ENCODE results near the gene PTPRF. TPM values are rescaled to one million over a fixed set of nuclear protein-coding genes. Genes with fewer than 3 reads are reported as not detected.

PTPRF gene
- total RNA-seq, 1 experiment from 2014 or later = 110 TPM

DNA sequence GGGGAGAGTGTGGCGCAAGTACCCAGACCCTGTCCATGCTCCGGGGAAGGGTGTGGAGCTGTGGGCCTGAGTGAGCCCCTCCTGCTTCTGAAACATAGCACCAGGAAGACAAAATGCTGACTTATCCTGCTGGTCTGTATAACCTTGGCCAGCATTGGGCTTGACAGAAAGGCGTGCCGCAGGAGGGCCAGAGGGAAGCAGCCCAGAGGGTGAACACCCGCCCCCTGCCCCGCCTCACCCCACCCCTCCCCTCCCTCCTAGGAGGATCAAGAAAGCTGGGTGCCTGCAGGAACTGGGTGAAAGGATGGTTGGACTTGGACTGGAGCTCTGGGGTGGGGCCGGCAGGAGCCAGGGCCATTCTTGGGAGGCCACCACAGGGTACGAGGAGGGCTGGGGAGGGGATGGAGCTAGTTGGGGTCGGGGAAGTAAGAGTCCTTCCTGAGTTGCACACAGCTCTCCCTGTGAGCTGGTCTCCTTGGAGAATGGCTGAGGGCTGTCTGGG, 27.1 kb downstream of the PTPRF start:
- POLR2A ChIA-PET (ENCODE audit: low non-redundant PET) = no interaction called here
- Histone ChIP-seq H3K36me3 (ENCODE audit: insufficient read depth, low read length, poor library complexity, severe bottlenecking) (peaks cover 24% of the 10 kb centered on the region), H3K4me1 (ENCODE audit: insufficient read depth, low read length, poor library complexity, severe bottlenecking) (no peaks in the 10 kb centered on the region), H3K4me3 (ENCODE audit: low read depth, low read length, poor library complexity, severe bottlenecking) (no peak overlapping the region), H3K27me3 (replicated peaks; ENCODE audit: insufficient read depth, low read depth, low read length, poor library complexity) (no peaks in the 10 kb centered on the region), H3K9me3 (ENCODE audit: low read depth, low read length, poor library complexity, severe bottlenecking) (no peaks in the 10 kb centered on the region), H3K27ac (ENCODE audit: low read depth, low read length, poor library complexity, severe bottlenecking) (no peak overlapping the region)
- CTCF ChIA-PET = no interaction called here
- TF ChIP-seq, protein P1, sequence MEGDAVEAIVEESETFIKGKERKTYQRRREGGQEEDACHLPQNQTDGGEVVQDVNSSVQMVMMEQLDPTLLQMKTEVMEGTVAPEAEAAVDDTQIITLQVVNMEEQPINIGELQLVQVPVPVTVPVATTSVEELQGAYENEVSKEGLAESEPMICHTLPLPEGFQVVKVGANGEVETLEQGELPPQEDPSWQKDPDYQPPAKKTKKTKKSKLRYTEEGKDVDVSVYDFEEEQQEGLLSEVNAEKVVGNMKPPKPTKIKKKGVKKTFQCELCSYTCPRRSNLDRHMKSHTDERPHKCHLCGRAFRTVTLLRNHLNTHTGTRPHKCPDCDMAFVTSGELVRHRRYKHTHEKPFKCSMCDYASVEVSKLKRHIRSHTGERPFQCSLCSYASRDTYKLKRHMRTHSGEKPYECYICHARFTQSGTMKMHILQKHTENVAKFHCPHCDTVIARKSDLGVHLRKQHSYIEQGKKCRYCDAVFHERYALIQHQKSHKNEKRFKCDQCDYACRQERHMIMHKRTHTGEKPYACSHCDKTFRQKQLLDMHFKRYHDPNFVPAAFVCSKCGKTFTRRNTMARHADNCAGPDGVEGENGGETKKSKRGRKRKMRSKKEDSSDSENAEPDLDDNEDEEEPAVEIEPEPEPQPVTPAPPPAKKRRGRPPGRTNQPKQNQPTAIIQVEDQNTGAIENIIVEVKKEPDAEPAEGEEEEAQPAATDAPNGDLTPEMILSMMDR (conservative IDR thresholded peaks at IDR 0.05; ENCODE audit: low read depth, low read length) = no peak
- TF ChIP-seq EZH2 (IDR thresholded peaks at IDR 0.05; ENCODE audit: borderline replicate concordance, low read depth, low read length, poor library complexity, severe bottlenecking) = no peak
- BruUV-seq (replicated peaks) = no TSS peak
- intact Hi-C loops (cut with micrococcal nuclease; ENCODE audit: unreplicated experiment) = no loop called here
- no peak for DNase-seq (ENCODE audit: low spot score)

DNA sequence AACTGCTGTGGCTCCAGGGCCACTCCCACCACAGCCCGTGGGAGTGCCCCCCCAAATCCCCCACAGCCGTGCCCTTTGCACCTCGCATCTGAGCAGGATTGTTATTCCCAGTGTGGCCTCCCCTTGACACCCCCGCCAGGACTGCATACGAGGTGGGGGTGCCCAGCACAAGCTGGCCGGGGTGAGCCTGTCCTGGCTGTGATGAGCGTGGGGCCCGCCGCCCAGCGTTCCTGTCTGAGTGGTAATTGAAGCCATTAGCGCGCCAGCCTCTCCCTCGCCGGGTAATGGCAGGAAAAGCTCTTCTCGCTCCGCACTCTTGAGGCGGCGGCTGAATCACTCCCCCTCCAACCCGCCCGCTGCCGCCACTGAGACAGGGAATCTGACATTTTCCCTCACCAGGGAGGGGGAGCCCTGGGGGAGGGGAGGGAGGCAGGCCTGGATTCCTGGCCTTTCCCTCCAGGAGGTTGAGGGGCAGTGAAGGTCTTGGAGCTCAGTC, 27.7 kb downstream of the PTPRF start:
- CTCF ChIA-PET = no interaction called here
- Histone ChIP-seq H3K36me3 (ENCODE audit: insufficient read depth, low read length, poor library complexity, severe bottlenecking) (peaks cover 22% of the 10 kb centered on the region), H3K27me3 (replicated peaks; ENCODE audit: insufficient read depth, low read depth, low read length, poor library complexity) (no peaks in the 10 kb centered on the region), H3K9me3 (ENCODE audit: low read depth, low read length, poor library complexity, severe bottlenecking) (no peaks in the 10 kb centered on the region), H3K4me3 (ENCODE audit: low read depth, low read length, poor library complexity, severe bottlenecking) (no peak overlapping the region), H3K4me1 (ENCODE audit: insufficient read depth, low read length, poor library complexity, severe bottlenecking) (no peaks in the 10 kb centered on the region), H3K27ac (ENCODE audit: low read depth, low read length, poor library complexity, severe bottlenecking) (no peak overlapping the region)
- no TSS peak for BruUV-seq (replicated peaks)
- intact Hi-C loops (cut with micrococcal nuclease; ENCODE audit: unreplicated experiment) = no loop called here
- no peak for DNase-seq (ENCODE audit: low spot score)
- no peak for TF ChIP-seq EZH2 (IDR thresholded peaks at IDR 0.05; ENCODE audit: borderline replicate concordance, low read depth, low read length, poor library complexity, severe bottlenecking)
- TF ChIP-seq, protein P1 (conservative IDR thresholded peaks at IDR 0.05; ENCODE audit: low read depth, low read length) = no peak
- POLR2A ChIA-PET (ENCODE audit: low non-redundant PET) = no interaction called here

DNA sequence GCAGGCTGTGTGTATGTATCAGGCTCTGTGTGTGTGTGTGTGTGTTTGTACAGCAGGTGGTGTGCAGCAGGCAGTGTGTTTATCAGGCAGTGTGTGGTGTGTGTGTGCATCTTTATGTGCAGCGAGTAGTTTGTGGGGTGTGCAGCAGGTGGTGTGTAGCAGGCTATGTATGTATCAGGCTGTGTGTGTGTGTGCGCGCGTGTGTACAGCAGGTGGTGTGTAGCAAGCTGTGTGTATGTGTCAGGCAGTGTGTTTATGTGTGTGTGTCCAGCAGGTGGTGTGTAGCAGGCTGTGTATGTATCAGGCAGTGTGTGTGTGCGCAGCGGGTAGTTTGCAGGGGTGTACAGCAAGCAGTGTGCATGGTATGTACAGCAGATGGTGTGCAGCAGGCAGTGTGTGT, 29.0 kb downstream of the PTPRF start:
- H3K4me1 ChIP-seq (ENCODE audit: insufficient read depth, low read length, poor library complexity, severe bottlenecking) = peaks cover 9% of the 10 kb centered on the region
- H3K9me3 ChIP-seq (ENCODE audit: low read depth, low read length, poor library complexity, severe bottlenecking) = no peaks in the 10 kb centered on the region
- H3K27ac ChIP-seq (ENCODE audit: low read depth, low read length, poor library complexity, severe bottlenecking) = no peak overlapping the region
- TF ChIP-seq EZH2 (IDR thresholded peaks at IDR 0.05; ENCODE audit: borderline replicate concordance, low read depth, low read length, poor library complexity, severe bottlenecking) = no peak
- TF ChIP-seq, protein P1 (conservative IDR thresholded peaks at IDR 0.05; ENCODE audit: low read depth, low read length) = no peak
- H3K4me3 ChIP-seq (ENCODE audit: low read depth, low read length, poor library complexity, severe bottlenecking) = no peak overlapping the region
- no peak for DNase-seq (ENCODE audit: low spot score)
- POLR2A ChIA-PET (ENCODE audit: low non-redundant PET) = no interaction called here
- no peaks in the 10 kb centered on the region for H3K27me3 ChIP-seq (replicated peaks; ENCODE audit: insufficient read depth, low read depth, low read length, poor library complexity)
- peaks cover 17% of the 10 kb centered on the region for H3K36me3 ChIP-seq (ENCODE audit: insufficient read depth, low read length, poor library complexity, severe bottlenecking)
- CTCF ChIA-PET = no interaction called here
- intact Hi-C loops (cut with micrococcal nuclease; ENCODE audit: unreplicated experiment) = no loop called here
- no TSS peak for BruUV-seq (replicated peaks)
